ENCODE measurements around the gene FBLN7. TPM values are rescaled to one million over a fixed set of nuclear protein-coding genes. Genes with fewer than 3 reads are reported as not detected.

The FBLN7 gene
- polyA plus RNA-seq, 3 donors: 0.04 TPM; not detected in 2

GRCh38 chr2:112165296-112165695 is 27.1 kb downstream of the FBLN7 start:
- Mint-ChIP-seq H3K9me3 (peaks cover 0 to 5% (median 2%) of the 10 kb centered on the region in 7 donors), H3K4me1 (no peaks in the 10 kb centered on the region), H3K4me3 (no peak overlapping the region), H3K36me3 (no peaks in the 10 kb centered on the region), H3K27ac (no peak overlapping the region), H3K27me3 (ENCODE audit: low read depth in 3 of 3) (peaks cover 0 to 3% (median under 1%) of the 10 kb centered on the region in 3 donors)
- Histone ChIP-seq H3K36me3 (replicated peaks in 1 of 2; ENCODE audit: control insufficient read depth in 1 of 2, insufficient read depth in 2 of 2, low read length in 2 of 2) (no peaks in the 10 kb centered on the region), H3K27ac (ENCODE audit: low read depth in 1 of 2, low read length in 2 of 2) (no peak overlapping the region), H3K4me2 (replicated peaks; ENCODE audit: extremely low read depth, low read length, poor library complexity, severe bottlenecking) (no peak overlapping the region), H4K20me1 (ENCODE audit: insufficient read depth, low read length) (no peaks in the 10 kb centered on the region), H2AFZ (ENCODE audit: insufficient read depth, low read depth, low read length, poor library complexity, severe bottlenecking) (no peak overlapping the region), H3K27me3 (ENCODE audit: control insufficient read depth in 2 of 2, insufficient read depth in 2 of 2, low read length in 2 of 2) (no peaks in the 10 kb centered on the region), H3K9me3 (replicated peaks in 1 of 2; ENCODE audit: control insufficient read depth in 1 of 2, insufficient read depth in 1 of 2, low read length in 2 of 2) (no peaks in the 10 kb centered on the region), H3K4me3 (replicated peaks in 1 of 3; ENCODE audit: low read depth in 2 of 3, low read length in 3 of 3) (no peak overlapping the region), H3K79me2 (ENCODE audit: insufficient read depth, low read length) (no peaks in the 10 kb centered on the region), H3K9ac (ENCODE audit: insufficient read depth, low read length, poor library complexity, severe bottlenecking) (no peak overlapping the region), H3K4me1 (ENCODE audit: control insufficient read depth in 1 of 2, insufficient read depth in 2 of 2, low read length in 2 of 2) (no peaks in the 10 kb centered on the region)
- TF ChIP-seq, protein P1, sequence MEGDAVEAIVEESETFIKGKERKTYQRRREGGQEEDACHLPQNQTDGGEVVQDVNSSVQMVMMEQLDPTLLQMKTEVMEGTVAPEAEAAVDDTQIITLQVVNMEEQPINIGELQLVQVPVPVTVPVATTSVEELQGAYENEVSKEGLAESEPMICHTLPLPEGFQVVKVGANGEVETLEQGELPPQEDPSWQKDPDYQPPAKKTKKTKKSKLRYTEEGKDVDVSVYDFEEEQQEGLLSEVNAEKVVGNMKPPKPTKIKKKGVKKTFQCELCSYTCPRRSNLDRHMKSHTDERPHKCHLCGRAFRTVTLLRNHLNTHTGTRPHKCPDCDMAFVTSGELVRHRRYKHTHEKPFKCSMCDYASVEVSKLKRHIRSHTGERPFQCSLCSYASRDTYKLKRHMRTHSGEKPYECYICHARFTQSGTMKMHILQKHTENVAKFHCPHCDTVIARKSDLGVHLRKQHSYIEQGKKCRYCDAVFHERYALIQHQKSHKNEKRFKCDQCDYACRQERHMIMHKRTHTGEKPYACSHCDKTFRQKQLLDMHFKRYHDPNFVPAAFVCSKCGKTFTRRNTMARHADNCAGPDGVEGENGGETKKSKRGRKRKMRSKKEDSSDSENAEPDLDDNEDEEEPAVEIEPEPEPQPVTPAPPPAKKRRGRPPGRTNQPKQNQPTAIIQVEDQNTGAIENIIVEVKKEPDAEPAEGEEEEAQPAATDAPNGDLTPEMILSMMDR (IDR thresholded peaks at IDR 0.05): no peak
- WGBS (ENCODE audit: insufficient coverage): 95% methylated on average over 2 of the region's 4 CpGs
- DNase-seq: no peak
- intact Hi-C loops (cut with micrococcal nuclease): no loop called here

DNA sequence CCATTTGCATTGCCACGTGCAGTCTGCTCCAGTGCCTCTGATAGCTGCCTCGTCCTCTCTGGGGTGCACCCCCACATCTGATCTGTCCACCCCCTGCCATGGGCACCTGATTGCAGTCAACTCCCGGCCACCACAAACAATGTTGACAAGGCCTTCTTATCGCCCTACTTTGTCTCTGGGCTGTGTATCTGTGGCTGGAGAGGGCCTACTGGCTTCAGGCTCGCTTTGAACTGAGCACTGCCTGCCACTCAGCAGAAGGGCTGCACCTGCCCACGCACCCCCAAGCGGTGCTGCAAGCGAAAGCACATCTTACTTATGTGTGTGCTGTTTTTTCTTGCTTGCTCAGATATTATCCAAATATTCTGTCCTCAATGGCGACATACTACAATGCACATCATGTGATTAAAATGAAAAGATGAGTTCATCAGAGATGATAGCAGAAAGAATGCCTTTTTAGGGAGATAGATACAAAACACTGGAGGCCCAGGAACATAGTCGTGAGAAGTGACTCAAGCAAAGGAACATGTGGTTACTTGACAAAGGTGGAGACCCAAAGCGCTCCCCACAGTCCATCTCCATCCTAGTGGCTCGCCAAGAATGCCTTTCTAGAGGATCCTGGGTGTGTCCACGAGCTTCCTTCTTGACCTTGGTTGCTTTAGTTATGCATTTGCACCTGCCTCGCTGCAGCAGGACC is 28.8 kb downstream of the FBLN7 start:
- Histone ChIP-seq H3K36me3 (replicated peaks in 1 of 2; ENCODE audit: control insufficient read depth in 1 of 2, insufficient read depth in 2 of 2, low read length in 2 of 2) (no peaks in the 10 kb centered on the region), H3K79me2 (ENCODE audit: insufficient read depth, low read length) (no peaks in the 10 kb centered on the region), H3K9ac (ENCODE audit: insufficient read depth, low read length, poor library complexity, severe bottlenecking) (no peak overlapping the region), H3K4me1 (ENCODE audit: control insufficient read depth in 1 of 2, insufficient read depth in 2 of 2, low read length in 2 of 2) (no peaks in the 10 kb centered on the region), H3K9me3 (replicated peaks in 1 of 2; ENCODE audit: control insufficient read depth in 1 of 2, insufficient read depth in 1 of 2, low read length in 2 of 2) (no peaks in the 10 kb centered on the region), H3K27me3 (ENCODE audit: control insufficient read depth in 2 of 2, insufficient read depth in 2 of 2, low read length in 2 of 2) (no peaks in the 10 kb centered on the region), H2AFZ (ENCODE audit: insufficient read depth, low read depth, low read length, poor library complexity, severe bottlenecking) (no peak overlapping the region), H3K4me2 (replicated peaks; ENCODE audit: extremely low read depth, low read length, poor library complexity, severe bottlenecking) (no peak overlapping the region), H3K4me3 (replicated peaks in 1 of 3; ENCODE audit: low read depth in 2 of 3, low read length in 3 of 3) (no peak overlapping the region), H3K27ac (ENCODE audit: low read depth in 1 of 2, low read length in 2 of 2) (no peak overlapping the region), H4K20me1 (ENCODE audit: insufficient read depth, low read length) (no peaks in the 10 kb centered on the region)
- intact Hi-C loops (cut with micrococcal nuclease): no loop called here
- 82% methylated on average over 7 of the region's 14 CpGs for WGBS (ENCODE audit: insufficient coverage)
- TF ChIP-seq, protein P1 (IDR thresholded peaks at IDR 0.05): no peak
- Mint-ChIP-seq H3K4me3 (no peak overlapping the region), H3K4me1 (no peaks in the 10 kb centered on the region), H3K9me3 (peaks cover 0 to 2% (median 0%) of the 10 kb centered on the region in 7 donors), H3K27ac (no peak overlapping the region), H3K36me3 (no peaks in the 10 kb centered on the region), H3K27me3 (ENCODE audit: low read depth in 3 of 3) (peaks cover 0 to 3% (median 2%) of the 10 kb centered on the region in 3 donors)
- no peak for DNase-seq

Data from CD14-positive monocyte (primary cell).